NCI-H128 (cell line): ENCODE measurements around the gene SCO2.
"Not testable (repeated sequence)": the region's sequence is repeated elsewhere in the genome, so short reads cannot be mapped to it uniquely, and the experiment has no call there.

Experiments used
- DNase-seq: peaks from one replicate; lab custom pipeline; 2025; ENCODE audit not compliant: unreplicated experiment; lab: John Stamatoyannopoulos, UW

Gene SCO2

GRCh38 chr22:50551160-50551752 lies 25.9 kb upstream of the SCO2 start:
- DNase-seq: no peak

GRCh38 chr22:50550395-50550794 lies 25.0 kb upstream of the SCO2 start:
- no peak for DNase-seq

GRCh38 chr22:50548921-50549790 lies 23.8 kb upstream of the SCO2 start:
- DNase-seq: no peak

- DNase-seq: no peak
These were observed 22.9 kb upstream of the SCO2 start for GRCh38 chr22:50548040-50548920.

GRCh38 chr22:50547263-50547985 lies 22.0 kb upstream of the SCO2 start:
- DNase-seq: no peak

- DNase-seq: no peak
These were observed 21.2 kb upstream of the SCO2 start for GRCh38 chr22:50546326-50547262.

GRCh38 chr22:50545522-50546325 lies 20.3 kb upstream of the SCO2 start, which contains the start of gene KLHDC7B:
Gene KLHDC7B, plus strand, starts transcription at chr22:50545899. Its CDS starts 345 bp downstream, at chr22:50546244.
- no peak for DNase-seq

GRCh38 chr22:50544746-50545253 lies 19.4 kb upstream of the SCO2 start:
- no peak for DNase-seq

- DNase-seq: no peak
These were observed 18.8 kb upstream of the SCO2 start for GRCh38 chr22:50544078-50544745.

GRCh38 chr22:50542416-50542927 lies 17.1 kb upstream of the SCO2 start:
- DNase-seq: no peak

GRCh38 chr22:50541667-50542026 lies 16.2 kb upstream of the SCO2 start:
- DNase-seq: not testable (repeated sequence)

GRCh38 chr22:50540381-50540780 lies 15.0 kb upstream of the SCO2 start:
- DNase-seq: no peak

- DNase-seq: no peak
These were observed 12.4 kb upstream of the SCO2 start for GRCh38 chr22:50537765-50538164.

GRCh38 chr22:50536226-50536625 lies 10.8 kb upstream of the SCO2 start:
- no peak for DNase-seq

- DNase-seq: no peak
These were observed 9.7 kb upstream of the SCO2 start for GRCh38 chr22:50535113-50535512.

- not testable (repeated sequence) for DNase-seq
These were observed 8.7 kb upstream of the SCO2 start for GRCh38 chr22:50533856-50534711.
